Measurements from ENCODE around the gene SLC45A2.

Gene SLC45A2

GRCh38 chr5:34002629-34003328 is 18.3 kb upstream of the SLC45A2 start:
- TF ChIP-seq JUND (IDR thresholded peaks at IDR 0.05; ENCODE audit: low read depth), result no peak
- in situ Hi-C loops (cut with HindIII; ENCODE audit: low pct_unique_long_range_greater_than_20kb, low sequenced_read_pairs), result no loop called here
- no peak for DNase-seq (ENCODE audit: low read depth in 1 of 2, low spot score in 1 of 2)

DNA sequence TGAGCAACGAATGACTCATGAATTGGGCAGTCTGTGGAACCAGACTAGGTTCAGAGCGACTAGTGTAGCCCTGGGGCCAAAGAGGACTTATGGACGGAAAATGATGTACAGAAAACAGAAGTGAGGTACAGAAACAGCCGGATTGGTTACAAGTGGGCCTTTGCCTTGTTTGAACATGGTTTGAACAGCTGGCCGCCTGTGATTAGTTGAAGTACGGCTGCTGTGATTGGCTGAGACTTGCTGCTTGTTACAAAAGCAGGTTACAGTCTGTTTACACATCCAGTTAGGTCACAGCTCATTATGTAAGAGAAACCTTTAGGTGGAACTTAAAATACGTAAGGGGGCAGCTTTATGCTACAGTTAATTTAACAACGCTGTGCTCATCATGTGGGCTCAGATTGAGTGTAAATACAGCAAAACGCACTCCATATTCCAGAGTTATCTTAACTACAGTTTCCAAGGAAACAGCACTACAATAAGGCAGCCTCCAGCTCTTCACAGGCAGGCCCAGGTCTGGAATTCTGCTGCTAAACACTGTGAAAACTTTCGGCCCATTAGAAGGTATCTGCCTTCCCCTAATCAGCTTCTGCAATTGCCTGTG is 16.8 kb upstream of the SLC45A2 start:
- peak in 1 of 2 experiments; percentile 38 for DNase-seq (ENCODE audit: low read depth in 1 of 2, low spot score in 1 of 2)
- in situ Hi-C loops (cut with HindIII; ENCODE audit: low pct_unique_long_range_greater_than_20kb, low sequenced_read_pairs), result no loop called here
- TF ChIP-seq JUND (IDR thresholded peaks at IDR 0.05; ENCODE audit: low read depth), result no peak

GRCh38 chr5:33999978-34000377 is 15.5 kb upstream of the SLC45A2 start:
- TF ChIP-seq JUND (IDR thresholded peaks at IDR 0.05; ENCODE audit: low read depth), result no peak
- no peak for DNase-seq (ENCODE audit: low read depth in 1 of 2, low spot score in 1 of 2)
- in situ Hi-C loops (cut with HindIII; ENCODE audit: low pct_unique_long_range_greater_than_20kb, low sequenced_read_pairs), result no loop called here

GRCh38 chr5:33997331-33997983 is 13.0 kb upstream of the SLC45A2 start:
- DNase-seq (ENCODE audit: low read depth in 1 of 2, low spot score in 1 of 2), result peak; percentile 55 to 76
- TF ChIP-seq JUND (IDR thresholded peaks at IDR 0.05; ENCODE audit: low read depth), result no peak
- in situ Hi-C loops (cut with HindIII; ENCODE audit: low pct_unique_long_range_greater_than_20kb, low sequenced_read_pairs), result no loop called here

- in situ Hi-C loops (cut with HindIII; ENCODE audit: low pct_unique_long_range_greater_than_20kb, low sequenced_read_pairs), result no loop called here
- no peak for DNase-seq (ENCODE audit: low read depth in 1 of 2, low spot score in 1 of 2)
- no peak for TF ChIP-seq JUND (IDR thresholded peaks at IDR 0.05; ENCODE audit: low read depth)
Measured at GRCh38 chr5:33995865-33996264, 11.4 kb upstream of the SLC45A2 start.

GRCh38 chr5:33994845-33995244 is 10.4 kb upstream of the SLC45A2 start:
- DNase-seq (ENCODE audit: low read depth in 1 of 2, low spot score in 1 of 2), result peak in 1 of 2 experiments; percentile 12
- in situ Hi-C loops (cut with HindIII; ENCODE audit: low pct_unique_long_range_greater_than_20kb, low sequenced_read_pairs), result no loop called here
- TF ChIP-seq JUND (IDR thresholded peaks at IDR 0.05; ENCODE audit: low read depth), result no peak

DNA sequence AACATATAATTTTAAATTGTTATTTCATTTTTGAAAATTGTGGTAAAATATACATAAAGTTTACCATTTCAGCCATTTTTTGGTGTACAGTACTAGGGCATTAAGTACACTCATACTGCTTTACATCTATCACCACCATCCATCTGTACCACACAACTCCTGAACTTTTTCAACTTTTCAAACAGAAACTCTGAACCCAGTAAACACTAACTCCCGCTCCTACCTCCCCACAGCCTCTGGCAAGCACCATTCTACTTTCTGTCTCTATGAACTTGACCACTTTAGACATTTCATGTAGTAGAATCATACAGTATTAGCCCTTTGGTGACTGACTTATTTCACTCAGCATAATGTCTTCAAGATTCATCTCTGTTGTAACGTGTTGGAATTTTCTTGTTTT is 8.4 kb upstream of the SLC45A2 start:
- no peak for TF ChIP-seq JUND (IDR thresholded peaks at IDR 0.05; ENCODE audit: low read depth)
- in situ Hi-C loops (cut with HindIII; ENCODE audit: low pct_unique_long_range_greater_than_20kb, low sequenced_read_pairs), result no loop called here
- no peak for DNase-seq (ENCODE audit: low read depth in 1 of 2, low spot score in 1 of 2)

DNA sequence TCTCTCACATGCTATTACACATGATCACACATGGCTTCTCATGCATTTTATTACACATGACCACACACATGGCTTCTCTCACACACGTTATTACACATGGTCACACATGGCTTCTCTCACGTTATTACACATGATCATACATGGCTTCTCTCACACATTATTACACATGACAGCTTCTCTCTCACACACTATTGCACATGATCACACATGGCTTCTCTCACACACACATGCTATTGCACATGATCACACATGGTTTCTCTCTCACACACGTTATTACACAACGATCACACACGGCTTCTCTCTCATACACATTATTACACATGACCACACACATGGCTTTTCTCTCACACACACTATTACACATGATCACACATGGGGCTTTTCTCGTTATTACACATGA is 954 bp upstream of the SLC45A2 start:
- TF ChIP-seq JUND (IDR thresholded peaks at IDR 0.05; ENCODE audit: low read depth), result no peak
- in situ Hi-C loops (cut with HindIII; ENCODE audit: low pct_unique_long_range_greater_than_20kb, low sequenced_read_pairs), result no loop called here
- DNase-seq (ENCODE audit: low read depth in 1 of 2, low spot score in 1 of 2), result no peak

DNA sequence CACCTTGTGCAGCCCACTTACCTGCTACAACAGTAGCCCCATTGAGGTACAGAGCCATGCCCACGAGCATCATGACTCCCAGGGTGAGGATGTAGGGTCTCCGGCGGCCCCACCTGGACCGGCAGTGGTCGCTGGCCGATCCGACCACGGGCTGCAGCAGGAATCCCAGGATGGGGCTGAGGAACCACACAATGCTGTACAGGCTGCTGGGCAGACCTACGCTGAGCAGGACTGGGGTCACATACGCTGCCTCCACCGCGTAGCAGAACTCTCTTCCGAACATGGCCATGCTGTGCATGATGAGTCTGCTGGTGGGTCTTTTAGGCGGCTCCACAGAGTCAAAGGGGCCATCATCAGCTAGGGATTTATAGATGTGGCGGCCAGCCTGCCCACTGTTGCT is 315 bp downstream of the SLC45A2 start:
- in situ Hi-C loops (cut with HindIII; ENCODE audit: low pct_unique_long_range_greater_than_20kb, low sequenced_read_pairs), result no loop called here
- no peak for DNase-seq (ENCODE audit: low read depth in 1 of 2, low spot score in 1 of 2)
- no peak for TF ChIP-seq JUND (IDR thresholded peaks at IDR 0.05; ENCODE audit: low read depth)

- in situ Hi-C loops (cut with HindIII; ENCODE audit: low pct_unique_long_range_greater_than_20kb, low sequenced_read_pairs), result no loop called here
- DNase-seq (ENCODE audit: low read depth in 1 of 2, low spot score in 1 of 2), result peak in 1 of 2 experiments; percentile 24
- no peak for TF ChIP-seq JUND (IDR thresholded peaks at IDR 0.05; ENCODE audit: low read depth)
Measured at GRCh38 chr5:33981408-33982162, 2.9 kb downstream of the SLC45A2 start.

DNA sequence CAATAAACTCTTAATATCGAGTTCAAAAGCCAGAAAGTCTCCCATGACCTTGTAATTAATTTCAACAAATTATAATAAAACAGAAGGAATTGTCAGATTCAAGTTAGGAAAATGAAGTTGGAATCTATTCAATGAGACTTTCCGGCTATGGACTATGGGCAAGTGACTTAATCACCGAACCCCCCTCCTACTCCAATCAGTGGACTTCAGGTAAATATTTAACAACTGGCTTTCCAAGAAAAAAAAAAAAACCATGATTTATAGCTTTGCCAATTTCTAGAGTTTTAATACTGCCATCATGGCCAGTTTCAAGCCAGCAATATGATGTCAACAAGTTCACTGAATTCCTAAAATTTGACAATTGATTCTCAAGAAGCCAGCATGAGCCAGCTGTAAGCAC is 4.5 kb downstream of the SLC45A2 start:
- in situ Hi-C loops (cut with HindIII; ENCODE audit: low pct_unique_long_range_greater_than_20kb, low sequenced_read_pairs), result no loop called here
- DNase-seq (ENCODE audit: low read depth in 1 of 2, low spot score in 1 of 2), result no peak
- TF ChIP-seq JUND (IDR thresholded peaks at IDR 0.05; ENCODE audit: low read depth), result no peak

GRCh38 chr5:33978306-33978705 is 6.2 kb downstream of the SLC45A2 start:
- in situ Hi-C loops (cut with HindIII; ENCODE audit: low pct_unique_long_range_greater_than_20kb, low sequenced_read_pairs), result no loop called here
- no peak for TF ChIP-seq JUND (IDR thresholded peaks at IDR 0.05; ENCODE audit: low read depth)

GRCh38 chr5:33976307-33976706 is 8.2 kb downstream of the SLC45A2 start:
- DNase-seq (ENCODE audit: low read depth in 1 of 2, low spot score in 1 of 2), result no peak
- no peak for TF ChIP-seq JUND (IDR thresholded peaks at IDR 0.05; ENCODE audit: low read depth)
- in situ Hi-C loops (cut with HindIII; ENCODE audit: low pct_unique_long_range_greater_than_20kb, low sequenced_read_pairs), result no loop called here

More at GRCh38 chr5:33978306-33978705, 6.2 kb downstream of the SLC45A2 start:
- DNase-seq (ENCODE audit: low read depth in 1 of 2, low spot score in 1 of 2), result no peak
